LNCAP (cell line): ENCODE results near the gene PREX1.

Source experiments
- CTCF ChIP-seq: fragments of 450-650 bp; IDR thresholded peaks from 2 replicates; pipeline ENCODE4 v1.5.1; 2017; ENCODE audit warnings: mild to moderate bottlenecking

Gene PREX1

GRCh38 chr20:48776306-48776705, 51.5 kb downstream of the PREX1 start:
- no peak for TF ChIP-seq CTCF

- TF ChIP-seq CTCF, result no peak
Observed at GRCh38 chr20:48774696-48775095, 53.1 kb downstream of the PREX1 start.

GRCh38 chr20:48773837-48774418, 53.9 kb downstream of the PREX1 start:
- no peak for TF ChIP-seq CTCF

GRCh38 chr20:48772183-48772976, 55.4 kb downstream of the PREX1 start:
- TF ChIP-seq CTCF, result no peak

- no peak for TF ChIP-seq CTCF
Observed at GRCh38 chr20:48771542-48771941, 56.3 kb downstream of the PREX1 start.

GRCh38 chr20:48770700-48771442, 56.9 kb downstream of the PREX1 start:
- no peak for TF ChIP-seq CTCF

- no peak for TF ChIP-seq CTCF
Observed at GRCh38 chr20:48769069-48769983, 58.5 kb downstream of the PREX1 start.
